Medulla oblongata (tissue), 1 donor: Measurements from ENCODE around the gene PIP5K1B.
A peak's percentile ranks its signal among the peaks of the same experiment; 100 is the strongest.
"Not testable (repeated sequence)": the region's sequence is repeated elsewhere in the genome, so short reads cannot be mapped to it uniquely, and the experiment has no call there.

Experiments
- DNase-seq: peaks from one replicate; pipeline ENCODE4 v3.0.0-alpha.2; 2015; ENCODE audit errors: extremely low spot score

The PIP5K1B gene

GRCh38 chr9:68704814-68705530, at the start of gene PIP5K1B:
Gene PIP5K1B (plus strand): TSS chr9:68705240. CDS start chr9:68822615, 117,375 bp downstream.
- peak; percentile 42 for DNase-seq

- no peak for DNase-seq
These were observed 41.0 kb upstream of the PIP5K1B start for GRCh38 chr9:68664036-68664435.

GRCh38 chr9:68668127-68668526, 36.9 kb upstream of the PIP5K1B start:
- no peak for DNase-seq

GRCh38 chr9:68669218-68669617, 35.8 kb upstream of the PIP5K1B start:
- DNase-seq, result peak; percentile 18

GRCh38 chr9:68672215-68672614, 32.8 kb upstream of the PIP5K1B start:
- no peak for DNase-seq

GRCh38 chr9:68672625-68673024, 32.4 kb upstream of the PIP5K1B start:
- DNase-seq, result no peak

GRCh38 chr9:68678430-68678829, 26.6 kb upstream of the PIP5K1B start:
- no peak for DNase-seq

GRCh38 chr9:68683433-68683832, 21.6 kb upstream of the PIP5K1B start:
- DNase-seq, result no peak

GRCh38 chr9:68685213-68685612, 19.8 kb upstream of the PIP5K1B start:
- no peak for DNase-seq

GRCh38 chr9:68685770-68686169, 19.3 kb upstream of the PIP5K1B start:
- peak; percentile 16 for DNase-seq

GRCh38 chr9:68690088-68690487, 15.0 kb upstream of the PIP5K1B start:
- DNase-seq, result no peak

- DNase-seq, result no peak
These were observed 12.5 kb upstream of the PIP5K1B start for GRCh38 chr9:68692519-68692918.

GRCh38 chr9:68694125-68694524, 10.9 kb upstream of the PIP5K1B start:
- no peak for DNase-seq

GRCh38 chr9:68697851-68698250, 7.2 kb upstream of the PIP5K1B start:
- DNase-seq, result no peak

- no peak for DNase-seq
These were observed 6.0 kb upstream of the PIP5K1B start for GRCh38 chr9:68698943-68699509.

- DNase-seq, result not testable (repeated sequence)
These were observed 5.4 kb upstream of the PIP5K1B start for GRCh38 chr9:68699625-68700024.

GRCh38 chr9:68702493-68702892, 2.5 kb upstream of the PIP5K1B start:
- DNase-seq, result no peak

GRCh38 chr9:68703672-68704071, 1.4 kb upstream of the PIP5K1B start:
- DNase-seq, result no peak

- no peak for DNase-seq
These were observed 584 bp upstream of the PIP5K1B start for GRCh38 chr9:68704498-68704813.

GRCh38 chr9:68705531-68706362, 707 bp downstream of the PIP5K1B start:
- no peak for DNase-seq

- DNase-seq, result peak; percentile 19
These were observed 1.5 kb downstream of the PIP5K1B start for GRCh38 chr9:68706363-68707201.
